ENCODE measurements around the gene DNAAF1. TPM values are rescaled to one million over a fixed set of nuclear protein-coding genes. Genes with fewer than 3 reads are reported as not detected.
"Not testable (repeated sequence)": the region's sequence is repeated elsewhere in the genome, so short reads cannot be mapped to it uniquely, and the experiment has no call there.

Gene DNAAF1
- total and polyA plus RNA-seq, 2 donors = 0.85 TPM; not detected in 1

DNA sequence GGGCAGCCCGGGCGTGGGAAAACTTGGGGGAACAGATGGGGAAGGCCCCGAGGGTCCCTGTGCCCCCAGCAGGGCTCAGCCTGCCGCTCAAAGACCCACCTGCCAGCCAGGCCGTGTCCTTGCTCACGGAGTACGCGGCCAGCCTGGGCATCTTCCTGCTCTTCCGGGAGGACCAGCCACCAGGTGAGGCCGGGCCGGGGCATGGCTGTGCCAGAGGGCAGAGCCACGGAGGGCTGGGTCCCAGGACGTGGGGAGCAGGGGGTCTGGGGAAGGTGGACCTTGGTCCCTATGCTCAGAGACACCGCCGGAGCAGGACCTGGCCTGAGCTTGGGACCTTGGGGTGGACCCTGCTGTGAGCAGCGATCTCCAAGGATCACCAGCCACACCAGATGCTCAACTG lies 46.4 kb downstream of the DNAAF1 start:
- DNase-seq (ENCODE audit: extremely low spot score) = no peak
- H3K36me3 ChIP-seq (ENCODE audit: insufficient read depth) = no peaks in the 10 kb centered on the region
- no peak overlapping the region for H3K27ac ChIP-seq (ENCODE audit: low read depth)
- no peaks in the 10 kb centered on the region for H3K4me1 ChIP-seq (ENCODE audit: insufficient read depth)
- WGBS = 94% methylated on average over 16 of the region's 16 CpGs
- no peak overlapping the region for H3K4me3 ChIP-seq (ENCODE audit: low read depth, low read length)

DNA sequence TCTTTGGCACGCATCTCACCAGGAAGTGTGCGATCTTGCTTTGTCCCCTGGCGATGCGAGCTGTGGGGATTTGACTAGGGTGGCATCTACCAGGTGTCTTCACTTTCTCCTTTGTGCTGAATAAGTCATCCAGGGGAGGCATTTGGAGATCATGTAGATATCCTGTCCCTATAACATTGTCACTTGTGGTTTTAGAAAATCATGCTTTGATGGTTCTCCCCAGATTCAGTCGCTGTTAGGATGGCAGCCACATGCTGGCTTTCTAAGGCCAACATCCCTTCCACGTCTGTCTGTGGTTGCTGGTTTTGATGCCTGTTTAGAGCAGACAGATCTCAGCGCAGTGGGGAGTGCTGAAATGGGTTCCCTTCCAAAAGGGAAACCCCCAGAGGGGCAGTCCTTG lies 48.4 kb downstream of the DNAAF1 start:
- Histone ChIP-seq H3K4me3 (ENCODE audit: low read depth, low read length) (no peak overlapping the region), H3K36me3 (ENCODE audit: insufficient read depth) (no peaks in the 10 kb centered on the region), H3K27ac (ENCODE audit: low read depth) (no peak overlapping the region), H3K4me1 (ENCODE audit: insufficient read depth) (no peaks in the 10 kb centered on the region)
- no peak for DNase-seq (ENCODE audit: extremely low spot score)
- WGBS = 80% methylated on average over 7 of the region's 7 CpGs

DNA sequence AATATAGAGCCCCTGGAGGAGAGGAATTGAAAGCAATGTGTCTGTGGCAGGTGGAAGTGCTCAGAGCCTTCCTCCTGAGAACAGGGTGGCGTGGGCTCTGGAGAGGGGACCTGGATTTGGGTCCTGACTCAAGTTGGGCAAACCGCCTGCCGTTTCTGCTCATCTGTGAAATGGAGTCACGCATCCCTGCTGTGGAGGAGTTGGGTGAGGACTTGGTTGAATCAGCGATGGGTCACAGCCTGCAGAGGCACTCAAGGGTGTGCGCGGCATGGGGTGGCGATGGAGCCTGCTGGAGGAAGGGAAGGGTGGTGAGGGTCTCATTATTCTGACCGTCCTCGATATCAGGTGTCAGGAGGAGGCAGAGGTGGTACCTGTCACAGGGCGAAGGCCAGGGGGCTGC lies 48.9 kb downstream of the DNAAF1 start:
- Histone ChIP-seq H3K4me3 (ENCODE audit: low read depth, low read length) (no peak overlapping the region), H3K36me3 (ENCODE audit: insufficient read depth) (no peaks in the 10 kb centered on the region)
- WGBS = 80% methylated on average over 11 of the region's 11 CpGs

DNA sequence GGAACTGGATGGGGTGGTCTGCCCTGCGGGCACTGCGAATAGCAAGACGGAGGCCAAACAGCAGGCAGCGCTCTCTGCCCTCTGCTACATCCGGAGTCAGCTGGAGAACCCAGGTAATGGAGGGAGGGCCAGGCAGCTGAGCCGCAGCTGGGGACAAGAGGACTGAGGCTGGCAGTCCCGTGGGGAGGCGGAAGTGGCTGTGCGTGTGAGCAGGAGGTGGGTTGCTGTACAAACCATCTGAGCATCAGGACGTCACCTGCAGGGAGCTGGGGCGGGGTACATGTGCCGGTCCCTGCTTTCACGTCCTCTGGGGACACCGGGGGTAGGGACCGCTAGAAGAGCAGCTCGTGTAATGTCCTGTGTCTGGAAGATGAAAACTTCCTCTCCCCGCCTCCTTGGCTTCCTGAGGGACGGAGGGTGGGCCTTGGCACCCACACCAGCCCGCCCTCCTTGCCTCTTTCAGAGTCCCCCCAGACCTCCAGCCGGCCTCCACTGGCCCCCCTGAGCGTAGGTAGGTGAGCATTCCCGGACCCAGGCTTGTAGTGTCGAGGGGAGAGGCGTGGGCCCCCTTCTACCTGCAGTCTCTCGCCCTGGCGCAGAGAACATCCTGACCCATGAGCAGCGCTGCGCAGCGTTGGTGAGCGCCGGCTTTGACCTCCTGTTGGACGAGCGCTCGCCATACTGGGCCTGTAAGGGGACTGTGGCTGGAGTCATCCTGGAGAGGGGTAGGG lies 49.5 kb downstream of the DNAAF1 start:
- no peaks in the 10 kb centered on the region for H3K4me1 ChIP-seq (ENCODE audit: insufficient read depth)
- 66% methylated on average over 34 of the region's 34 CpGs for WGBS
- no peak for DNase-seq (ENCODE audit: extremely low spot score)
- no peak overlapping the region for H3K4me3 ChIP-seq (ENCODE audit: low read depth, low read length)
- H3K36me3 ChIP-seq (ENCODE audit: insufficient read depth) = no peaks in the 10 kb centered on the region
- no peak overlapping the region for H3K27ac ChIP-seq (ENCODE audit: low read depth)

More for the DNA sequence above, 48.9 kb downstream of the DNAAF1 start:
- H3K27ac ChIP-seq (ENCODE audit: low read depth) = no peak overlapping the region
- DNase-seq (ENCODE audit: extremely low spot score) = no peak
- no peaks in the 10 kb centered on the region for H3K4me1 ChIP-seq (ENCODE audit: insufficient read depth)

DNA sequence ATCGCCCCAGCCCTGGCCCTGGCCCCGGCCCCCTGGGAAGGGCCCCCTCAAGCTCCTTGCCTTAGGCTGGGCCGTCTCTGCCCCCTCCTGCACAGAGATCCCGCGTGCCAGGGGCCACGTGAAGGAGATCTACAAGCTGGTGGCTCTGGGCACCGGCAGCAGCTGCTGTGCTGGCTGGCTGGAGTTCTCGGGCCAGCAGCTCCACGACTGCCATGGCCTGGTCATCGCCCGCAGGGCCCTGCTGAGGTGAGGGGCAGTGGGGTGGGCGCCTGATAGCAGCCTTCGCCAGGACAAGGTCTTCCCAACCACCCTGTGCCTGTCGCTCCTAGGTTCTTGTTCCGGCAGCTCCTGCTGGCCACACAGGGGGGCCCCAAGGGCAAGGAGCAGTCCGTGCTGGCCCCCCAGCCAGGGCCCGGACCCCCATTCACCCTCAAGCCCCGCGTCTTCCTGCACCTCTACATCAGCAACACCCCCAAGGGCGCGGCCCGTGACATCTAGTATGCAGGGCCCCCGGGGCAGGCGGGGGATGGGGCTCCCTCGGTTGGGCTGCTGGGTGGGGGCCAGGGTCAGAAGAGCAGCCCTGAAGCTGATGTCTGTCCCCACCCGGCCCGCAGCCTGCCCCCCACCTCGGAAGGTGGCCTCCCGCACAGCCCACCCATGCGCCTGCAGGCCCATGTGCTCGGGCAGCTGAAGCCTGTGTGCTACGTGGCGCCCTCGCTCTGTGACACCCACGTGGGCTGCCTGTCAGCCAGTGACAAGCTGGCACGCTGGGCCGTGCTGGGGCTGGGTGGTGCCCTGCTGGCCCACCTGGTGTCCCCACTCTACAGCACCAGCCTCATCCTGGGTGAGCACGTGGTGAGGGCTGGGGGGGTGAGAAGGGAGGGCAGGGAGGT lies 50.3 kb downstream of the DNAAF1 start:
- no peak for DNase-seq (ENCODE audit: extremely low spot score)
- Histone ChIP-seq H3K27ac (ENCODE audit: low read depth) (no peak overlapping the region), H3K4me3 (ENCODE audit: low read depth, low read length) (no peak overlapping the region), H3K4me1 (ENCODE audit: insufficient read depth) (no peaks in the 10 kb centered on the region), H3K36me3 (ENCODE audit: insufficient read depth) (no peaks in the 10 kb centered on the region)
- WGBS = 81% methylated on average over 38 of the region's 38 CpGs

DNA sequence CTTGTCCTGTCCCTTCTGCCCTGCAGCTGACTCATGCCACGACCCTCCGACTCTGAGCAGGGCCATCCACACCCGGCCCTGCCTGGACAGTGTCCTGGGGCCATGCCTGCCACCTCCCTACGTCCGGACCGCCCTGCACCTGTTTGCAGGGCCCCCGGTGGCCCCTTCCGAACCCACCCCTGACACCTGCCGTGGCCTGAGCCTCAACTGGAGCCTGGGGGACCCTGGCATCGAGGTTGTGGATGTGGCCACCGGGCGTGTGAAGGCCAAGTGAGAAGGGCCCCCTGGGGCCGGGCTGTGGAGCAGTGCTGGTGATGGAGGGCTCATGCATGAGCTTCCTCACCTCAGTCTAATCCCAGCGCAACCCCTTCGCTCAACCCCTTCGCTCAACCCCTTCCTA lies 51.0 kb downstream of the DNAAF1 start:
- 93% methylated on average over 16 of the region's 16 CpGs for WGBS
- no peak for DNase-seq (ENCODE audit: extremely low spot score)
- Histone ChIP-seq H3K36me3 (ENCODE audit: insufficient read depth) (no peaks in the 10 kb centered on the region), H3K4me3 (ENCODE audit: low read depth, low read length) (no peak overlapping the region), H3K4me1 (ENCODE audit: insufficient read depth) (no peaks in the 10 kb centered on the region), H3K27ac (ENCODE audit: low read depth) (no peak overlapping the region)

DNA sequence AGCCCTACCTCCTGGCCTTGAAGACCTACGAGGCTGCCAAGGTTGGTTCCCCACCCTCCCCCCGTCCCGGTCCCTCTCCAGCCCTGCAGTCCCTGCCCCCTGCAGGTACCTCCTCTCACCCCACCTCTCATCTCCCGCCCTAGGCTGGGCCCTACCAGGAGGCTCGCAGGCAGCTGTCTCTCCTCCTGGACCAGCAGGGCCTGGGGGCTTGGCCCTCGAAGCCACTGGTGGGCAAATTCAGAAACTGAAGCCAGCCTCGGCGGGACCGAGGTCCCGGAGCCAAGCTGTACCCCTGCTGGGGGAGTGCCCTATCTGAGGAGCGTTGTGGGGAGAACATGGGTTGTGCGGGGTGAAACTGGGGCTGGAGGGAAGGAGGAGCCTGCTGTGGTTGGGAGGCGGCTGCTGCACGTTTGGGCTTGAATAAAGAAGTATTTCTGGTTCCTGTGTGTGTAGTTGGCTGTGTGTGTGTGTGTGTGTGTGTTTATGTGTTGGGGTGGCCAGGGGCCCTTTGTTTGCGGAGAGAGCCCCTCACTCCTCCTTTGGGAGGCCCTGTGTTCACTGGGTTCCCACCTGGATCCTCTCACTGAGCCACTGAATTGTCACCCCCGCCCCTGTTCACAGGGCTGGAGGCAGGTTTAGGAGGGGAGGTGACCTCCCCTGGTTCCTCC lies 51.8 kb downstream of the DNAAF1 start:
- no peaks in the 10 kb centered on the region for H3K4me1 ChIP-seq (ENCODE audit: insufficient read depth)
- WGBS = 69% methylated on average over 16 of the region's 16 CpGs
- no peak overlapping the region for H3K27ac ChIP-seq (ENCODE audit: low read depth)
- peak; percentile 67 for DNase-seq (ENCODE audit: extremely low spot score)
- H3K36me3 ChIP-seq (ENCODE audit: insufficient read depth) = no peaks in the 10 kb centered on the region
- no peak overlapping the region for H3K4me3 ChIP-seq (ENCODE audit: low read depth, low read length)

DNA sequence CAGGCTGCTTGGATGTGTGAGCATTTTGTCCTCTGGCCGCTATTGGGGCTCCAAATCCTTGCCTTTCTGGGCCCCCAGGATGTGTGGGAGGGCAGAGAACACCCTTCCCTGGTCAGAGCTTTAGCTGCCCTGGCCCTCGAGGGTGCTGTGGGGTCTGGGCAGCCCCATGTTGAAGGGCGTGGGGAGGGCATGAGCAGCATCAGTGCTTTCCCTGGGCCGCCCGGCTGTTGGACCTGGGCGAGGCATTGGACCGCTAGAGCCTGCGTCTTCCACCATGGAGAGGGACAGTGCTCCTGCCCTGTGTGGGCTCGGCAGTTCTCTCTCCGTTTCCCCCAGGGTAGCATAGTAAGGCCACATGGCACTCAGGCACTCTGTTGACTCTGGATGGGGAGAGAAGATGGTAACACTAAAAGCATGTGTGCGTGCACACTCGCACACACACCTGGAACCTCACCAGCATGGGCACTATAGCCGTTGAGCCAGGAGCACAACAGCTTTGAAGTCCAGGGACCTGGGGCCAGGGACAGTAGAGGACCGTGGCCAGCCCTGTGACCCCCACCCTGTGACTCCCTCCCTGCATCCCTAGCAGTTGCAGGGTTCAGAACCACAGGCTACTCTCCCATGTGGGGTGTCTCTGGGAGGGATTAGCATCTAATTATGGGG lies 52.5 kb downstream of the DNAAF1 start:
- H3K4me3 ChIP-seq (ENCODE audit: low read depth, low read length) = no peak overlapping the region
- peak overlapping the region; percentile 27 for H3K27ac ChIP-seq (ENCODE audit: low read depth)
- H3K36me3 ChIP-seq (ENCODE audit: insufficient read depth) = no peaks in the 10 kb centered on the region
- H3K4me1 ChIP-seq (ENCODE audit: insufficient read depth) = no peaks in the 10 kb centered on the region
- 88% methylated on average over 14 of the region's 14 CpGs for WGBS
- DNase-seq (ENCODE audit: extremely low spot score) = no peak

DNA sequence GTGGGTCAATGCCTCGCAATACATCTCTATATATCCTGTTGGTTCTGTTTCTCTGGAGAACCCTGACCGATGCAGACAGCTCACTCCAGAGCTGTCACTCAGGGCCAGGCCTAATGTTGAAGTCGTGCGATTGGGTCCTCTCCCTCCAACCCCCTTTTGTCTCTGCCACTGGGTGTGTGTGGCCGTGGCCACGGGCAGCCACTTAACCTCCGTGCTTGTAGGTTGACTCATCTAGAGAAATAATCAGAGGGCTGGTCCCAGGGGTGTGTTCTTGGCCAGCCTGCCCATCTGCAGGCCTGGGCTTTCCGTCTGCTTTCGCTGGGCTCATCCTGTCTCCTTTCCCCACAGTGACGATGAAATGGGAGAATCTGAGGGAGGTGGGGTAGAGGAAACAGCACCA lies 53.3 kb downstream of the DNAAF1 start:
- WGBS = 63% methylated on average over 10 of the region's 10 CpGs
- no peak for DNase-seq (ENCODE audit: extremely low spot score)
- Histone ChIP-seq H3K27ac (ENCODE audit: low read depth) (no peak overlapping the region), H3K4me3 (ENCODE audit: low read depth, low read length) (no peak overlapping the region), H3K4me1 (ENCODE audit: insufficient read depth) (no peaks in the 10 kb centered on the region), H3K36me3 (ENCODE audit: insufficient read depth) (no peaks in the 10 kb centered on the region)

DNA sequence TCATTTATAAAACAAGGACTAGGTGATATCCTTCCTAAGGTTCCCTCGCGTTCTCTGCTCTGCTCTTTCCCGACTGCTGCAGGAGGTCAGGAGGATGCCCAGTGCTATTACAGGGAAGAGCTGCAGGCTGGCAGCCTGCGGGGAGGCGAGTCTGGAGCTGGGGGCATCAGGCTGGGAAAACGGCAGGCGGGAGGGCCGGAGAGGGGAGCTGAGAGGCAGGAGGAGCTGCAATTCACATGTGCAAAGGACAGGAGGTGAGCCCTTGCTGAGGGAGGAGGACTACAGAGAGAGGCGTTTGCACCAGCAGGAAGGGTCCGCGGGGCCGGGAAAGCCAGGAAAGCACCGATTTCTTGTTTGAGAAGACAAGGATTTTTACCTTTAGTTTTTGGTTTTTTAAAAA lies 54.0 kb downstream of the DNAAF1 start:
- WGBS = 61% methylated on average over 13 of the region's 13 CpGs

DNA sequence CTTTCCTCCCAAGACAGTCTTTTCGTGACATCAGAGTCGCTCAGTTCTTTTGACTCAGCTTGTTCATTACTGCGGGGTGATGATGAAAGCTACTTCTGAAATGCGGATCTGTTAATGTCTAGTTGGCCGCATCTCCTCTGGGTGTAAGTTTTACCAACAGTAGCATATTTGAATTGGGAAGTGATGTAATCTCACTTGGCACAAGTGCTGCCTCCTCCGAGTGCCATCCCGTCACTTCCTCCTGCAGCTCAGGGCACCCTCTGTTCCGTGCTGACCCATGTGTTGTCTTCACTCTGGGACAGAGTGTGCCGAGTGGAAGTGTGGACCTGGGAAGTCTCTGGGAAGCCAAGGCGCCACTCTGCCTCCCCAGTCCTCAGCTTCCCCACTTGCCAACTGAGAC lies 54.8 kb downstream of the DNAAF1 start:
- Histone ChIP-seq H3K4me3 (ENCODE audit: low read depth, low read length) (no peak overlapping the region), H3K36me3 (ENCODE audit: insufficient read depth) (no peaks in the 10 kb centered on the region), H3K4me1 (ENCODE audit: insufficient read depth) (no peaks in the 10 kb centered on the region), H3K27ac (ENCODE audit: low read depth) (no peak overlapping the region)
- 72% methylated on average over 10 of the region's 10 CpGs for WGBS
- DNase-seq (ENCODE audit: extremely low spot score) = no peak

More for the DNA sequence above, 54.0 kb downstream of the DNAAF1 start:
- H3K36me3 ChIP-seq (ENCODE audit: insufficient read depth) = no peaks in the 10 kb centered on the region
- no peaks in the 10 kb centered on the region for H3K4me1 ChIP-seq (ENCODE audit: insufficient read depth)
- no peak overlapping the region for H3K4me3 ChIP-seq (ENCODE audit: low read depth, low read length)
- H3K27ac ChIP-seq (ENCODE audit: low read depth) = no peak overlapping the region
- DNase-seq (ENCODE audit: extremely low spot score) = no peak

DNA sequence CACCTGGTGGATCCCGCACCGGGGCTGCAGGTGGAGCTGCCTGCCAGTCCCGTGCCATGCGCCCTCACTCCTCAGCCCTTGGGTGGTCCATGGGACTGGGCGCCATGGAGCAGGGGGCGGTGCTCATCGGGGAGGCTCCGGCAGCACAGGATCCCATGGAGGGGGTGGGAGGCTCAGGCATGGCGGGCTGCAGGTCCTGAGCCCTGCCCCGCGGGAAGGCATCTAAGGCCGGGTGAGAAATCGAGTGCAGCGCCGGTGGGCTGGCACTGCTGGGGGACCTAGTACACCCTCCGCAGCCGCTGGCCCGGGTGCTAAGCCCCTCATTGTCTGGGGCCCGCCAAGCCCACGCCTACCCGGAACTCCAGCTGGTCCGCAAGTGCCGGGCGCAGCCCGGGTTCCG lies 59.4 kb downstream of the DNAAF1 start:
- not testable (repeated sequence) for H3K4me1 ChIP-seq (ENCODE audit: insufficient read depth); H3K36me3 ChIP-seq (ENCODE audit: insufficient read depth); DNase-seq (ENCODE audit: extremely low spot score); H3K27ac ChIP-seq (ENCODE audit: low read depth); H3K4me3 ChIP-seq (ENCODE audit: low read depth, low read length)
- WGBS = 85% methylated on average over 26 of the region's 26 CpGs

DNA sequence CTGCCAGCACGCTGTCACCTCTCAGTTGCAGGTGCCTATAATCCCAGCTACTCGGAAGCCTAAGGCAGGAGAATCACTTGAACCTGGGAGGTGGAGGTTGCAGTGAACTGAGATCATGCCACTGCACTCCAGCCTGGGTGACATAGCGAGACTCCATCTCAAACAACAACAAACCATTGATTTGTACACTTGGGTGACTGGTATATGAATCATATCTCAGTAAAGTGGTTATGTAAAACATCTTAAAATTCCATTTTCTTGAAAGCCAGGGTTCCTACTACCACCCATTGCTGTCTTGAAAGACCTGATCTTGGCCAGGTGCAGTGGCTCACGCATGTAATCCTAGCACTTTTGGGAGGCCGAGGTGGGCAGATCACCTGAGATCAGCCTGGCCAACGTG lies 60.0 kb downstream of the DNAAF1 start:
- H3K27ac ChIP-seq (ENCODE audit: low read depth); H3K4me3 ChIP-seq (ENCODE audit: low read depth, low read length); DNase-seq (ENCODE audit: extremely low spot score); H3K4me1 ChIP-seq (ENCODE audit: insufficient read depth); H3K36me3 ChIP-seq (ENCODE audit: insufficient read depth): not testable (repeated sequence)
- WGBS = 92% methylated on average over 6 of the region's 6 CpGs

Measured in urinary bladder (tissue), 4 donors.